Measurements from ENCODE around the gene DIAPH3.

DIAPH3 gene

DNA sequence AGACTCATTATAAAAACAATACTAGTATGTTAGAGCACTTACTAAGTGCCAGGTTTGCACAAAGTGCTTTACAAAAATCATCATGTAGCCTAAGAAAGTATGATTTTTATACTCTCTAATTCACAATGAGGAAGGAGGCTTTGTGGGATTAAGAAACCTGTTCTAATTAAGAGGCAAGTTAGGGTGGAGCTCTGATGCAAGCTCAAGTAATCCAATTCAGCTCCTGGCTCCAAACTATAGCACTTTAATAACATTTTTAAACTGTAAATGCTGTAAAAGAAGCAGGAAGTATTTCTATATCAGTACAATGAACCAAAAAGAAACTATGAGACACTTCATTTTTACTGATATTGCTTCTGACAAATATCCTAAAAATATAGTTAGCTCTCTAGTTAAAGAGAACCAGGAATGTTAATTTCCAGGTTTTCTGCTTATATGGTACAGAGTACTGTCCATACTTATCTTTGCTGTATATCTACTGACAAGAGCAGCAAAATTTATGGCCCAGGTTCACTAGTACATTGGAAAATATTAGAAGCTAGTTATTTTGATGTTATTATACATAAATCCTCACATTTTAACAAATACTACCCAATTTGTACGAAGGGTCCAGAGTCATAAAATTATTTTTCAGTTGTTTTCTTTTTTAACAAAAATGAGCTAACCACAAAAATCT is 482.0 kb downstream of the DIAPH3 start:
- in situ Hi-C loops (cut with MboI; ENCODE audit: low sequenced_read_pairs), result no loop called here

DNA sequence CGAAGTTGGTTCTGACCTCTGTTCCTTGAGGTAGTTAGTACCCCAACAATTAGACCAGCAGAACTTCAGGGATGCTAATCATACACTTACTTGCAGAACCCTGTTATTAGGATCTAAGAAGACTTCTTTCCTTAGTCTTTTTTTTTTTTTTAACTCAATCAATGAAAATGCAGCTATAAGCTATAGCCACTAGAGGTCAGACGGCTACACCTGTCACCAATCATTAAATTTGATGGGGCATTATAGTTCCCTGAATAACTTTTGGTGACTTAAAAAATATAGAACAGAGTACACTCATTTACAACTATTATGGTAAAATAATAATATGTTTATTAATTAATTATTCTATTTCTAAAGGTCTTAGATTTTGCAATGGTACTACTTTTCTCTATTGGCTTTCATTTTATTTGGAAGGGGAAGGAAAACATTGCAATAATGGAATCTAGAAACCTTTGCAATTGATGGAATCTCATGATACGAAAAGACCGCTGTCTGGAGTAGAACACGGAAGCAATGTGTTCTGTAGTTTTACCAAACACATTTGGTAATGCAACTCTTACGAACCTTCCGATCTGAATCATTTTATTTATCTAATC is 483.2 kb downstream of the DIAPH3 start:
- in situ Hi-C loops (cut with MboI; ENCODE audit: low sequenced_read_pairs), result no loop called here

DNA sequence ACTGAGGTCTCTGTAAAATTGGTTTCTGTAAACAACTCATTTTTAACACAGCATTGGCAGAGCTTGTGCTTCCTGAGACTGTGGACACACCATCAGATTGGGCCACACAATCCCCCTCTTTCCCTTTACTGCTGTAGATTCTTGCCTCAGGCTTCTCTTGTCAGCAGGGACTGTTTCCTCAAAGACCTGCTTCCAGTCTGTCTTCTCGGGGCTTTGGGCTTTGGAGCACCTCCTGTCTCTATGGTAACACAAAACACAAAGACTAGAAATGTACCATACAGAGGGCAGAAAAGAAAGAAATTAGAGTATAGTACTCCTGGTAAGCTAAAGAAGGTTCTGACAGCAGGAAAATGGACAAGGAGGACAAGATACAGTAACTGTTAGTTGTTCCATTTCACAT is 484.5 kb downstream of the DIAPH3 start:
- in situ Hi-C loops (cut with MboI; ENCODE audit: low sequenced_read_pairs), result no loop called here

DNA sequence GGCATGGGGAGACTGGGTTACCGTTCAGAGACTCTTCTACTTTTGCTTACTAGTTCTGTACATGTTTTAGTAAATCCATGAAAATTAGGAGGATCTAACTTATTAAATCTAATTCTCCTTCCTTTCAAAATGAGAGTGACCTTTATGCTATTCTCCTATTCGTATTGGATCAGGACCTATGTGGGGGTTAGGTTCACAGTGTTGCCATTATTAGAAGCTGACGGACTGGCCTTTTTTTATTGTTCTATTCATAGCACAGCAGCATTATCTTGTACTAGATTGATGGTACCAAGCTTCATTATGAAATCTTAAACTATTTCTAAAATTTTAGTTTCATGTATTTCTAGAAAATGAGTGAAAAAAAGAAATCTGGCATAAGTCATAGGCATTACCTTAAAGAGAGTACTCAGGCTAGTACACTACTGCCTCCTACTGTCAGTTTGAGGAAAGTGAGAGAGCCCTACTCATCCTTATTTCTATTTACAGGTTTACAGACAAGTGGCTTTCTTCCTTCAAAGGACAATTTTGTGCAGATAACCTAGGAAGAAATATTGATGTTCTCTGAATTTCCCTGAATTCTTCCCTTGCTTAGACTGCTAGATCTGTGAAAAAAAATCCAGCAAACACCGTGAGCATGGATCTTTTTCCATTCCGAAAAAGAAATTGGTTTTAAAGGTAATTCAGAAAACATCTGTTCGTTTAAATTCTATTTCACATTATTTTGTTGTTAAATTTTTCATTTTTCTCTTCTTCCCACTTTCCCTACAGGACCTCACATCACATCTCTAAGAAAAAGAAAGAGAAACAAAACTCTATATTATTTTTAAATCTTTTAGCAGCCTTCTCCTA is 485.5 kb downstream of the DIAPH3 start:
- in situ Hi-C loops (cut with MboI; ENCODE audit: low sequenced_read_pairs), result no loop called here

DNA sequence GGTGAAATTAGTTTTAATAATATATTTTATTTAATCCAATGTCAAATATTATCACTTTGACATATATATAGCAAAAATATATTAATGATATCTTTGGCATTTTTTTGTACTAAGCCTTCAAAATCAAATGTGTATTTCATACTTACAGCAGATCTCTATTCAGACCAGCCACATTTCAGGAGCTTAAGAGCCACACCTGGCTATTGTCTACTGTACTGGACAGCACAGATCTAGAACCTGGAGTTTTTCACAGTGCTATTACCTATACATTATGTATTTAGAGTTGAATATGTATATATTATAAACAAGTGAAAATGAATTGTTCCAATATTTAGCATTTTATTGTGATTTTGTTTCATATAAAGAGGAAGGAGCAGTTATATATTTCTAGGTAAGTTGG is 486.3 kb downstream of the DIAPH3 start:
- in situ Hi-C loops (cut with MboI; ENCODE audit: low sequenced_read_pairs), result no loop called here

DNA sequence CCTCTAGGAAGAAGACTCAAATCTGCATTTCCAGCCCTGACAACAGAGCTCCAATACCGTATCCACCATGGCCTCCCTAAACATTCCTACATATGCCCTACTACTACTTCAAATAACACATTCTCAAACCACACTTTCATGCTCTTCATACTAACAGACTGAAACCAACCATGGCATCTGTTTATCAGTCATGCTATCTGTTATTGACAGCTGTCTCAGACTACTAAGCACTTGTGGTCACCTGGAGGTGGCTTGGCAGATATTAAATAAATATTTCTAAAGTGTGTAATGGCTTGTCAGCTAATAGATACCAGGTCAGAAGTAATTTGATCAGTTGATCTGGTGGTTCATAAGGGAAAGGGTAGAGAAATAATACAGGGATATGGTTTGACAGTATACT is 489.1 kb downstream of the DIAPH3 start:
- in situ Hi-C loops (cut with MboI; ENCODE audit: low sequenced_read_pairs), result no loop called here

DNA sequence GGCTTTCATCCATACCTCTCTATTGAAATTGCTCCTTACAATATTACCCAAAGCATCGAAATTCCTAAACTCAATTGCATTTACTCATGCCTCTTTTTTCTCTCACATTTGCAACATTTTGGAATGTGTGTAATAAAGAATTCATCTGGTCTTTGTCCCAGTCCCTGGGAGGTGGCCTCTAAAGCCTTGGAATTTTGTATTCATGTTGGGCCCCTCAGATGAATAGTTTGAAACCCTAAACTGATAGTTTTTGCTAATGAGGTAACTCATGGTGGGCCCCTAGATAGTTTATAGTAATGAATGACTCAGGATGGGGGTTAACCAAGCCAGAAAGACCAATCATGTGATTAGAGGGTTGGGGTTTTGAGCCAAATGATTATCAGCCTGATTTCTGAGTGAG is 490.4 kb downstream of the DIAPH3 start:
- in situ Hi-C loops (cut with MboI; ENCODE audit: low sequenced_read_pairs), result no loop called here

DNA sequence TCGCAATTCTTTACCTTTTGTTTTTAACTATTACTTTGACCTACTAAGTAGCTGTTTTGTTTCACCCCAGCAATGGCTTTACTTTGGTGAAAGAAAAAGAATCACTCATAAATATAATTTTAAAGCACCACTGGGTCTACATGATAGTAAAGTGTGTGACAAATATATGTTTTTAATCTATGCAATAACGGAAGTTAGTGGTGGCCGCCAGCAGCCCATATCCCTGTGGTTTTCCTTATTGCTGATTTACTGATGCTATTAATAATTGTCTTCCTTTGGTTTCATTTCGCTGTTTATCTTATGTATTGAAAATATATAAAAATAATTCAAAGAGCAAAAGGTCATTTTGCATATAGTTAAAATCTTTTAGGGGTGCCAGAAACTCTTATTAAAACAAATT is 491.3 kb downstream of the DIAPH3 start:
- in situ Hi-C loops (cut with MboI; ENCODE audit: low sequenced_read_pairs), result no loop called here

DNA sequence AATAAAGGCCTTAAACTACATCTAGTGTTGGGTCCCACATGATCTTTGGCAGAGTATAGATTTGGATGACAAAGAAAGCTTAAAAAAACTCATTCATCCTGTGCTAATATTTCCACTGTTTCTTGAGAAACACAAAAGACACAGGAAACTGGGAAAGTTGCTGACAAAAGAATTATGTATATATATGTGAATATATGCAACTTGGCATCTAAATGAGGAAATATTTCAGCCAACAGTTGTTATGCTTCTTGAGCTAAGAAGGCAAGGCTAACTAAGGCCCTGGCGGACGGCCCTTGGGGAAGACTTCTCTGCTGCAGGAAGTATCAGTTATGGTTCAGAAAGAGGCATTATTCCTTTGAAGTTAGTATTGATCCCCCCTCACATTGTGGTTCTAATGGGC is 491.8 kb downstream of the DIAPH3 start:
- in situ Hi-C loops (cut with MboI; ENCODE audit: low sequenced_read_pairs), result no loop called here

DNA sequence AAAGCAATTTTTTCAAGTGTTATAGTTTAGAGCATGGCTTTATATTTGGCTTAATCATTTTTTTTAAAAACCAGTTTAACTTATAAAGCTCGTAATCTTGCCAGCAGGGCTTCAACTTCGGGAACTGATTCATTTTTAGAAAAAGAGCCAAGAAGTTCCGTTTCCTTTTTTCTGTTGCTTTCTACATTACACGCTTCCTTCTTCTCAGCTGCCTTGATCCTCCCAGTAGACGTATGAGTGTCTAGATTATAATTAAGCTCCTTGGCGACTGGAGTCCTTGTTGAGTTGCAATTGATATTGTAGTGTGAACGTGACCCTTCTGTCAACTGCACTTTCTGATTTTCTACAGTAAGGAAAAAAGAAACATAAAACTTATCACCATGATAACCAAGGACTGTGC is 497.2 kb downstream of the DIAPH3 start:
- in situ Hi-C loops (cut with MboI; ENCODE audit: low sequenced_read_pairs), result no loop called here

DNA sequence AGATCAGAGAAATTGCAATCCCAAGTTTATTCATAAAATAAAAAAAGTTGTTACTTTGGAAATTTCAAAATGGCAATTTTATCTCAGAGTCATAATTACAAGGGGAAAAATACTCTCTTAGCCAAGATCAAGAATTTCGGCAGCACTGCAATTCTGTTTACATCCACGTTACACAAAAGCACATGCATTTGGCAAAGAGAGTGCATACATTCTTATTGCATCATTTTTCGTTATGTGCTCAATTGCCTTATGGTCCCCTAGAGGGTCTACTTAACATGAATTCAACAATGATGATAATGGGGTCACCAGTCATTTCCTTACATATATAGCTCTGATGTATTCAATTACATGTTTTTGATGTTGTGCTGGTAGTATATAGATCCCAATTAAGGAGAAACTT is 498.0 kb downstream of the DIAPH3 start:
- in situ Hi-C loops (cut with MboI; ENCODE audit: low sequenced_read_pairs), result no loop called here

DNA sequence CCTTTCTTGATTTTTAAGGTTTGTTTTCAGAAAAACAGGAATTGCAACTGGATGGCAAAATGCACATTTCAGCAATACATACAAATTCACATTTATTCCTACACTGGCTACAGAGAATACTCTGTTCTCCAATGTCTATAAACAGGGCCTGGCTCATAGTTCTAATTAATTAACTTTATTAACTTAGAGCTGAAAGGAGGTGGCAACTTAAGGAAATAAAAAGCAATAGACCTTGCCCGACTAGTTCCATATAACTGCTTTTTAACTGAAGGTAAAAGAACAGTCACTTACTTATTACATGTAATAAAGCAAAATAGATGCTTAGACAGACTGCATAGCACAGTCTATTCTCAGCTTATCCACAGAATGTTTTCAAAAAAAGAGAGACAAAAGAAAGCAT is 498.5 kb downstream of the DIAPH3 start:
- in situ Hi-C loops (cut with MboI; ENCODE audit: low sequenced_read_pairs), result no loop called here

DNA sequence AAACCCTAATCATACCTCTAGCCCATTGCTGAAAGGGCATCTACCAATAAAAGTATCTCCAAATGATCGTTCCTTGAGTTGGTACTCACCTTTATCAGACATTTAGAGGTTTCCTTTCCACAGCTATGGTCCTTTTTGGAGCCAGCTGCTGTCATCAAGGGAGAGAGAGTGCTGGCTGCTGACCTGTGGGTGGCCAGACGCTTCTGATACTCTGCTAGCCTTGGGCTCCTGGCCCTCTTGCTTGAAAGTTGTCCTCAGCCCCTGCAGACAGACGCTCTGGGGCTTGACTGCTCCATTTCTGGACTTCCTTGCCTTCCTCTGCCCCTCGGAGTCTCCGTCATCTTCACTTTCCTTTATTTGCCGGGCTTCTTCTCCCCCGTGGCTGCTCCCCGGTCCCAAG is 499.1 kb downstream of the DIAPH3 start:
- in situ Hi-C loops (cut with MboI; ENCODE audit: low sequenced_read_pairs), result no loop called here

DNA sequence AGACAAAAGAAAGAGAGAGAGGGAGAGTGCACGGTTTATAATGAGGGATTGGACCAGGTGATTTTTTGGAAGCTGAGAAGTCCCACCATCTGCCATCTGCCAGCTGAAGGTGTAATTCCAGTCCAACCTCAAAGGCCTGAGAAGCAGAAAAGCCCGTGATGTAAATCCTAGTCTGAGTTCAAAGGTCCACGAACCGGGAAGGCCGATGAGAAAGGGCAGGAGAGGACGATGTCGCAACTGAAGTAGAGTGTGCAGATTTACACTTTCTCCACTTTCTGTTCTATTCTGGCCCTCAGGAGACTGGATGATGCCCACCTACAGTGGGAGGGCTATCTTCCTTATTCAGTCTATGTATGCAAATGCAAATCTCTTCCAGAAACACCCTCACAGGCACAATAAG is 500.0 kb downstream of the DIAPH3 start:
- in situ Hi-C loops (cut with MboI; ENCODE audit: low sequenced_read_pairs), result no loop called here

DNA sequence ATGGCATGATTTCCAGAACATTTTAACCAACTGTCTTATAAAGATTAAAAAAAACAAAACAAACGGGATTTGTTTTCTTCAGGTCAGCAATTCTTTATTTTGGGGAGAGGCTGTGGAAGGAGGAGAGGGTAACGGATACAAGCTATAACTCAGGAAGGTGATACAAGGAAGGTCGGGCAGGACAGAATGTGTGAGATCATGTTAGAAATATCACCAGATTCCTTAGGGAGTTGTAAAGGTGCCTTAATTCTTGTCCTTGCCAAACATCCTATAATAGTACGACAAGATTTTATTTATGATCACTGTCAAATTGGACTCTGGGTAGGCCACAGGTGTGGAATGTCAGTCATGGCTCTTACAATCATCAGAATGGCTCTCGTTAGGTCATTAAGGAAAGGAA is 503.1 kb downstream of the DIAPH3 start:
- in situ Hi-C loops (cut with MboI; ENCODE audit: low sequenced_read_pairs), result no loop called here

DNA sequence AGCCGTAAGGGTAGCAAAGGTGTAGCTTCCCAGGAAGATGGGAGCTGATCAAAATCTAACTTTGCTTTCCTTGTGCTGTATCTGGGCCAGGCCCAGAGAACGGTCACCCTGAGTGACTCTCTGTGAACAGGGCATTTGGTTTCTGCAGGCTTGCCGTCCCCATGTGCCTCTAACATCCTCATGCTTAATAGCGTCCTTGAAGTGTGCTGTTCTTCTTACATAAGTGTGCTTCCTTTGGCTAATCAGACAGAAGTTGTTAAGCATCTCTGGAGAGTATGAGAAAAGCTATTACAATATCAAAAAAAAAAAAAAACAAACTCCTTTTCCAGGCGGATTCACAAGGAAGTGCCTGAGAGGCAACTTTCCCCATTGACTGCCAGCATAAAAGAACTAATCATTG is 503.7 kb downstream of the DIAPH3 start:
- in situ Hi-C loops (cut with MboI; ENCODE audit: low sequenced_read_pairs), result no loop called here

DNA sequence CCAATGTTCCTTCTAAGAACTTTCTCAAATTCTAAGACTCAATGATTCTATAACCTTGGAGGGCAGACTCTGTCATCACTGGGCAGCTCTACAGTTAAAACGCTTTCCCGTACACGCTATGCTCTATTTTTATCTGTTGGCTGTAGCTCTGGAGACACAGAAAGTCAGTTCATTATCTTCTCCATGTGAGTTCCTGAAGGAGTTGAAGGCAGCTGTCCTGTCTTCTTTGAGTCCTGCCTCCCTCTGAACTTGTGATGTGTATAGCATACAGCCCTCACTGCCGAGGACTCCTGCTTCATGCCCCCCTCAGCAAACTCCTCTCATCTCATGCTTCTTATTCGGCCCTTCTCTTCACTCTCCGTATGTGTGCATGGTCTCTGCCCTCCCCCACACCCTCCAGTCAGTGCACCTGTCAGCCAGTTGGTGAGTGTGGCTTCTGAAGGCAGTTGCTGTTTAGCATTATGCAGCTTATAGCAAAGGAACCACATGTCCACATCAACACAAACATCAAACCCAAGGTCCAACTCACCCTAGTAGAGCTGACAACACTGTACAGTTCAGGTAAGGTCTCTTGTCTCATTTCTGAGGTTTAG is 504.9 kb downstream of the DIAPH3 start:
- in situ Hi-C loops (cut with MboI; ENCODE audit: low sequenced_read_pairs), result no loop called here

DNA sequence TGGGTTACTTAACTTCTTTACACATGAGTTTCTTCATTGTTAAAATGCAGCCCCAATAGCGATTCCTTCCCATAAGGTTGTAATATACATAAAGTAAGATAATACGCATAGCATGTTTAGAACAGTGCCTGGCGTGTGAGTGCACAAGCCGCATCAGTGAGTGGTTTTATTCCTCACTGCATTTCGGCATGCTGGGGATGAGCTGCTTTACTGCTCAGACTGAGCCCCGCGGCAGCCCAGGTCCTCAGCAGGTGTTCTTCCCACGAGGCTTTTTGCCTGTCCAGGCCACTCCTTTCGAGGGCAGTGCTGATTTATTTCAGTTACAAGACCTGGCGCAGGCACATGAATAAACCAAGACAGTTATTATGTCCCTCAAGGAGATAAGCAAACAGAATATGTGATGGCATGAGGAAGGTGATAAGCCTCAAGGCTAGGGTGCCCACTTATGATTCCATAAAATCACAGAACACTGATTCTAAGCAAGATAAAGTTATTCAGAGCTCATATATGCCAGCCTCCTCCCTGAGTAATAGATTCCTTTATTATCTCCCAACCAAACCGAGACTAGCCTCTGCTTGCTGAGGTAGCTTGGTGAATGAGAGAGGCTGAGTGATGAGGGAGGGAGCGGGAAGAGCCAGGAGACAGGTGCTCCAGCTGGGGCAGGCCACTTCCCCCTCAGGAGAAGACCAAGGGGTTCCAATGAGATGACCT is 505.5 kb downstream of the DIAPH3 start:
- in situ Hi-C loops (cut with MboI; ENCODE audit: low sequenced_read_pairs), result no loop called here

DNA sequence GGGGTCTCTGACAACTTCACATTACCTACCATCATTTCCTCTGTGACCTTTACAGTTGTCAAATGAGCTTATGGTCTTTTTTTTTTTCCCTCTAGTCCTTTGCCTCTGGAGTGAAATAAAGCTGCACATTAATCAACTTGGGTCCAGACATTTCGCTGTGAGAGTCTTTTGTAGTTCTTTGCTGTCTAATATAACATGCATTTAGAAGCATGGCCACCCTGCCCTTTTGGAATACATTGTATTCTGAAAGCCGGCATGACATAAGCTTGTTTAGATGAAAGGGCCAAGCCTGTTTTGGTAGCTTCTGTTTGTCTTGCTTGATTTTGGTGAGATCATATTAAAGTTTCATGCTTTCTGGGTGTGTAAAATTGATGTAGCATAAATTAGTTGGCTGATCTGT is 509.8 kb downstream of the DIAPH3 start:
- in situ Hi-C loops (cut with MboI; ENCODE audit: low sequenced_read_pairs), result no loop called here

DNA sequence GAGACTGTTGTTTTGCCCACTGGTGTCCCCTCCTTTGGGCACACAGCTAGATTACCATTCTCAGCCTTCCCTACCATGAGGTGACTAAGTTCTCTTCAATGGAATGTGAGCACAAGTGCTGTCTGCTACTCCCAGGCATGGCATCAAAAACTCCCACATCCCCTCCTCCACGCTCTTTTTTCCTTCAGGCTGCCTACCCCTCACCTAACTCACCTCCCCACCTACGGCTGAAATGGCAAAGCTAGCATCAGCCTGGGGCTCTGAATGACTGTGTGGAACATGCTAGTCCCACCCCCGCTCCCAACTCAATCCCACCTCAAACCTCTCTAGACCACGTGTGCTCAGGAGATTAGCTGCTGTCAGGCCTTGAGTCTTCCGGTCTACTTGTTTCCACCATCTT is 512.2 kb downstream of the DIAPH3 start:
- in situ Hi-C loops (cut with MboI; ENCODE audit: low sequenced_read_pairs), result no loop called here
